Measurements from ENCODE around the gene CALML3.

The CALML3 gene

GRCh38 chr10:5534051-5534821 lies 9.5 kb downstream of the CALML3 start:
- H3K4me1 ChIP-seq (ENCODE audit: low read length), result no peaks in the 10 kb centered on the region
- TF ChIP-seq EZH2phosphoT487 (IDR thresholded peaks at IDR 0.05; ENCODE audit: low read depth) (no peak), CTCF (IDR thresholded peaks at IDR 0.05; ENCODE audit: low read depth, low read length) (no peak)
- no peak overlapping the region for H2AFZ ChIP-seq (ENCODE audit: low read depth, low read length)
- H3K27ac ChIP-seq (ENCODE audit: low read length), result no peak overlapping the region
- no peaks in the 10 kb centered on the region for H4K20me1 ChIP-seq (ENCODE audit: insufficient read depth, low read length)
- no peaks in the 10 kb centered on the region for H3K36me3 ChIP-seq (replicated peaks; ENCODE audit: low read depth, low read length)
- no peak overlapping the region for H3K4me2 ChIP-seq (ENCODE audit: low read length)
- no peaks in the 10 kb centered on the region for H3K27me3 ChIP-seq (ENCODE audit: low read depth, low read length)
- no peaks in the 10 kb centered on the region for H3K9me3 ChIP-seq (ENCODE audit: insufficient read depth, low read length)
- no peak overlapping the region for H3K9ac ChIP-seq (ENCODE audit: low read length)
- H3K4me3 ChIP-seq (ENCODE audit: low read length), result no peak overlapping the region
- no peaks in the 10 kb centered on the region for H3K79me2 ChIP-seq (ENCODE audit: low read length)

GRCh38 chr10:5534880-5535856 lies 10.4 kb downstream of the CALML3 start:
- Histone ChIP-seq H3K79me2 (ENCODE audit: low read length) (no peaks in the 10 kb centered on the region), H3K27me3 (ENCODE audit: low read depth, low read length) (no peaks in the 10 kb centered on the region), H3K9me3 (ENCODE audit: insufficient read depth, low read length) (no peaks in the 10 kb centered on the region), H3K4me3 (ENCODE audit: low read length) (no peak overlapping the region), H3K36me3 (replicated peaks; ENCODE audit: low read depth, low read length) (no peaks in the 10 kb centered on the region), H2AFZ (ENCODE audit: low read depth, low read length) (no peak overlapping the region), H3K4me2 (ENCODE audit: low read length) (no peak overlapping the region), H3K4me1 (ENCODE audit: low read length) (no peaks in the 10 kb centered on the region), H4K20me1 (ENCODE audit: insufficient read depth, low read length) (no peaks in the 10 kb centered on the region), H3K9ac (ENCODE audit: low read length) (no peak overlapping the region), H3K27ac (ENCODE audit: low read length) (no peak overlapping the region)
- TF ChIP-seq EZH2phosphoT487 (IDR thresholded peaks at IDR 0.05; ENCODE audit: low read depth), result no peak
- no peak for TF ChIP-seq CTCF (IDR thresholded peaks at IDR 0.05; ENCODE audit: low read depth, low read length)

- Histone ChIP-seq H2AFZ (ENCODE audit: low read depth, low read length) (no peak overlapping the region), H3K9me3 (ENCODE audit: insufficient read depth, low read length) (no peaks in the 10 kb centered on the region), H3K4me3 (ENCODE audit: low read length) (no peak overlapping the region), H3K27me3 (ENCODE audit: low read depth, low read length) (no peaks in the 10 kb centered on the region), H3K79me2 (ENCODE audit: low read length) (no peaks in the 10 kb centered on the region), H4K20me1 (ENCODE audit: insufficient read depth, low read length) (no peaks in the 10 kb centered on the region), H3K9ac (ENCODE audit: low read length) (no peak overlapping the region), H3K4me2 (ENCODE audit: low read length) (no peak overlapping the region), H3K36me3 (replicated peaks; ENCODE audit: low read depth, low read length) (no peaks in the 10 kb centered on the region), H3K4me1 (ENCODE audit: low read length) (no peaks in the 10 kb centered on the region), H3K27ac (ENCODE audit: low read length) (no peak overlapping the region)
- TF ChIP-seq EZH2phosphoT487 (IDR thresholded peaks at IDR 0.05; ENCODE audit: low read depth) (no peak), CTCF (IDR thresholded peaks at IDR 0.05; ENCODE audit: low read depth, low read length) (no peak)
These were observed 11.8 kb downstream of the CALML3 start for GRCh38 chr10:5536486-5537081.

- H2AFZ ChIP-seq (ENCODE audit: low read depth, low read length), result no peak overlapping the region
- H3K9ac ChIP-seq (ENCODE audit: low read length), result no peak overlapping the region
- H3K4me1 ChIP-seq (ENCODE audit: low read length), result no peaks in the 10 kb centered on the region
- H3K79me2 ChIP-seq (ENCODE audit: low read length), result no peaks in the 10 kb centered on the region
- no peaks in the 10 kb centered on the region for H4K20me1 ChIP-seq (ENCODE audit: insufficient read depth, low read length)
- H3K9me3 ChIP-seq (ENCODE audit: insufficient read depth, low read length), result no peaks in the 10 kb centered on the region
- no peak for TF ChIP-seq EZH2phosphoT487 (IDR thresholded peaks at IDR 0.05; ENCODE audit: low read depth)
- TF ChIP-seq CTCF (IDR thresholded peaks at IDR 0.05; ENCODE audit: low read depth, low read length), result no peak
- no peaks in the 10 kb centered on the region for H3K27me3 ChIP-seq (ENCODE audit: low read depth, low read length)
- no peak overlapping the region for H3K4me2 ChIP-seq (ENCODE audit: low read length)
- no peak overlapping the region for H3K4me3 ChIP-seq (ENCODE audit: low read length)
- no peaks in the 10 kb centered on the region for H3K36me3 ChIP-seq (replicated peaks; ENCODE audit: low read depth, low read length)
- no peak overlapping the region for H3K27ac ChIP-seq (ENCODE audit: low read length)
These were observed 12.9 kb downstream of the CALML3 start for GRCh38 chr10:5537684-5538083.

Data from OCI-LY3 (cell line).